OCI-LY7 (cell line): ENCODE measurements around the gene CLIC4.

Experiments
- EZH2phosphoT487 ChIP-seq: fragments of 200-600 bp; sonication (generic); IDR thresholded peaks from 2 replicates; pipeline ENCODE4 v1.6.1; 2018; ENCODE audit warnings: low read depth, borderline replicate concordance, mild to moderate bottlenecking, mixed run types, antibody characterized with exemption, low read length, moderate library complexity, mixed read lengths
- TF ChIP-seq, protein P1 (sequence below): fragments of 200-600 bp; sonication (generic); conservative IDR thresholded peaks from 2 replicates; pipeline ENCODE4 v1.5.1; 2014; ENCODE audit warnings: mild to moderate bottlenecking, antibody characterized with exemption, low read length, moderate library complexity, mixed read lengths

DNA sequence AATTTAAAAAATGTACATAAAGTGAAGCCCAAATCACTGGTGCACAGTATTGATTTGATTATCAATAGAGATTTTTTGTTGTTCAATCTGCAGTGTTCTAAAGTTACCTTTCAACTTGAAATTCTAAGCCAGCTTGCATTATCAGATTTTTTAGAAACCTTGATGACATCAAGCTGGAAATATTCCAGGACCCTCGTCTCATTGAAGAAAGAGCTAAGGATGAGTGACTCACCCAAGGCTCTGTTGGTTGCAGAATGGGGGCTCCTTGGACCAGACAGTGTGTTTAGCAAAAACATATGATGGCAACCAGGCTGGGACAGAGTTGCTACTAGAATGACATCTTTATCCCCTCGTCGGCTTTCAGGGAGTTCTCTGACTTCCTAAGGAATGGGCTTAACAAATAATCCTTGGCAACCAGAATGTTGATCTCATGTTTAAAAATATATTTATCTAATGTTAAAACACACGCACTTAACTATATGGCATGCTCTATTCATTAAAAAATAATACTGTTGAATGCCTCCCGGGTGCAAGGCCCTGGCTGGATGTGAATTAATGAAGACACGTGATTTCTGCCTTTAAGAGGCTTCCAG is 105.2 kb downstream of the CLIC4 start:
- TF ChIP-seq, protein P1, sequence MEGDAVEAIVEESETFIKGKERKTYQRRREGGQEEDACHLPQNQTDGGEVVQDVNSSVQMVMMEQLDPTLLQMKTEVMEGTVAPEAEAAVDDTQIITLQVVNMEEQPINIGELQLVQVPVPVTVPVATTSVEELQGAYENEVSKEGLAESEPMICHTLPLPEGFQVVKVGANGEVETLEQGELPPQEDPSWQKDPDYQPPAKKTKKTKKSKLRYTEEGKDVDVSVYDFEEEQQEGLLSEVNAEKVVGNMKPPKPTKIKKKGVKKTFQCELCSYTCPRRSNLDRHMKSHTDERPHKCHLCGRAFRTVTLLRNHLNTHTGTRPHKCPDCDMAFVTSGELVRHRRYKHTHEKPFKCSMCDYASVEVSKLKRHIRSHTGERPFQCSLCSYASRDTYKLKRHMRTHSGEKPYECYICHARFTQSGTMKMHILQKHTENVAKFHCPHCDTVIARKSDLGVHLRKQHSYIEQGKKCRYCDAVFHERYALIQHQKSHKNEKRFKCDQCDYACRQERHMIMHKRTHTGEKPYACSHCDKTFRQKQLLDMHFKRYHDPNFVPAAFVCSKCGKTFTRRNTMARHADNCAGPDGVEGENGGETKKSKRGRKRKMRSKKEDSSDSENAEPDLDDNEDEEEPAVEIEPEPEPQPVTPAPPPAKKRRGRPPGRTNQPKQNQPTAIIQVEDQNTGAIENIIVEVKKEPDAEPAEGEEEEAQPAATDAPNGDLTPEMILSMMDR: no peak
- no peak for TF ChIP-seq EZH2phosphoT487
